Measurements from ENCODE around the gene ARID5B.

GRCh38 chr10:62018131-62018911 is 116.8 kb downstream of the ARID5B start:
- TF ChIP-seq POLR2AphosphoS5 (IDR thresholded peaks at IDR 0.05; ENCODE audit: low read depth, low read length) (no peak), POLR2A (IDR thresholded peaks at IDR 0.05; ENCODE audit: low read depth, low read length) (no peak), TAF1 (IDR thresholded peaks at IDR 0.05; ENCODE audit: low read depth, low read length) (no peak), SPI1 (IDR thresholded peaks at IDR 0.05; ENCODE audit: low read depth, low read length) (no peak)

Data from GM12891 (cell line).